SK-N-SH (cell line): ENCODE measurements around the gene MRPS18A.
"Not testable (repeated sequence)": the region's sequence is repeated elsewhere in the genome, so short reads cannot be mapped to it uniquely, and the experiment has no call there.

Experiments
- CTCF ChIP-seq: fragments of 200-600 bp; sonication (generic); IDR thresholded peaks from 2 replicates; pipeline ENCODE4 v1.6.1; 2017; ENCODE audit warnings: antibody characterized with exemption, mild to moderate bottlenecking, moderate library complexity
- ELF1 ChIP-seq: IDR thresholded peaks from 2 replicates; pipeline ENCODE4 v1.4.0; 2012
- EZH2phosphoT487 ChIP-seq: fragments of 200-600 bp; sonication (generic); IDR thresholded peaks from 2 replicates; pipeline ENCODE4 v1.6.1; 2017; ENCODE audit warnings: low read depth, mixed run types, mild to moderate bottlenecking, antibody characterized with exemption, moderate library complexity, borderline replicate concordance
- JUND ChIP-seq: IDR thresholded peaks from 2 replicates; pipeline ENCODE4 v1.4.0; 2012
- MAX ChIP-seq: IDR thresholded peaks from 2 replicates; pipeline ENCODE4 v1.4.0; 2012; ENCODE audit warnings: low read depth
- MXI1 ChIP-seq: IDR thresholded peaks from 2 replicates; pipeline ENCODE4 v1.6.1; 2012; ENCODE audit warnings: mild to moderate bottlenecking, low read depth, low read length, improper control_type of control experiment
- PBX3 ChIP-seq: IDR thresholded peaks from 2 replicates; pipeline ENCODE4; 2012
- POLR2AphosphoS5 ChIP-seq: IDR thresholded peaks from 2 replicates; pipeline ENCODE4 v1.6.1; 2012; ENCODE audit warnings: low read depth, low read length
- RAD21 ChIP-seq: IDR thresholded peaks from 2 replicates; pipeline ENCODE4 v1.6.1; 2012; ENCODE audit warnings: mild to moderate bottlenecking, low read length
- REST ChIP-seq: IDR thresholded peaks from 2 replicates; pipeline ENCODE4 v1.6.1; 2012; ENCODE audit warnings: mild to moderate bottlenecking, low read depth, low read length, moderate library complexity
- RFX5 ChIP-seq: IDR thresholded peaks from 2 replicates; pipeline ENCODE4 v1.6.1; 2012; ENCODE audit warnings: mild to moderate bottlenecking, improper control_type of control experiment, low read length
- RXRA ChIP-seq: IDR thresholded peaks from 2 replicates; pipeline ENCODE4 v1.4.0; 2012; ENCODE audit warnings: low read depth, mild to moderate bottlenecking, borderline replicate concordance
- TCF12 ChIP-seq: IDR thresholded peaks from 2 replicates; pipeline ENCODE4 v1.4.0; 2012
- TEAD4 ChIP-seq: IDR thresholded peaks from 2 replicates; pipeline ENCODE4 v1.4.0; 2012; ENCODE audit warnings: mild to moderate bottlenecking, borderline replicate concordance; ENCODE audit not compliant: insufficient read depth

- not testable (repeated sequence) for TF ChIP-seq CTCF, RFX5, POLR2AphosphoS5, RAD21, REST, EZH2phosphoT487, ELF1, TCF12, TEAD4, MAX, MXI1, PBX3, RXRA, JUND
Measured at GRCh38 chr6:43652822-43653221, 34.8 kb downstream of the MRPS18A start.
